ENCODE results near the gene CHRNA5.
A peak's percentile ranks its signal among the peaks of the same experiment; 100 is the strongest.

The CHRNA5 gene

DNA sequence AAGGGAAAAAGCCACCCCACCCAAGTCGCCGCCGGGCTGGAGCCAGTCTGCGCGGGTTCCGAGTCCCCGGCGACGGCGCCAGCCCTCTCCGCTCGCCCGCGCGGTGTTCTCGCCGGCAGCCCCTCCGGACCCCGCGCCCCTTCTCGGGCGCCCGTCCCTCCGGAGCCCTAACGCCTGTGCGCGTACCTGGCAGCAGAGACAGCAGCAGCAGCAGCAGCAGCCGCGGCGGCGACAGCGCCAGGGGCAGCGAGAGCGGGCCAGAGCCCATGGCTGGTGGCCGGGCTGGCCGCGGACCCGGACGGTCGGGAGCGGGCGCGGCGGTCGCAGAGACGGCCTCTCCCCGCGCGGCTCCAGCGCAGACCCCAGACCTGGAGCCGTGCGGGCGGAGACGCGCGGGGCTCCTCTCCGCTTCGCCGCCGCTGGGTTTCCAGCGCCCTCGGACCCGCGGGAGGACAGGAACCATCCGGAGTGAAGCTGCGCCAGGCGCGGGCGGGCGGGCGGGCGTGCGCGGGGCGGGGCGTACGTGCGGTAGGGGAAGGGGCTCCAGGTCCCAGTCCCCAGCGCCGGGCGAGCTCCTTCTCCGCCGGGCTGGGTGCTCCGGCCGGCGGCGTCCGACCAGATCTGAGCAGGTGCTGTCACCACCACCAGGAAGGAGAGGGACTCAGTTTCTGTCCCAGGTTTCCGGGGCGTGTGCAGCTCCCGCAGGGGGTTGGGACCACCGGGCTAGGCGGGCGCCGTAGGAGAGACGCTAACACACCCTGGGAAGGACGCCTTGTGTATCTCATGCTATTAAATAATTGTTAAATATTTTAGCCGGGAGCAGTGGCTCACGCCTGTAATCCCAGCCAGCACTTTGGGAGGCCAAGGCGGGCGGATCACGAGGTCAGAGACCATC lies 55.5 kb downstream of the CHRNA5 start, which contains the start of gene CHRNA3:
TSS of gene CHRNA3 (minus strand) at position 470 of the 895 bp plus-strand sequence. CDS start at position 268, 202 bp downstream.
- no peak for DNase-seq (ENCODE audit: low spot score)

DNA sequence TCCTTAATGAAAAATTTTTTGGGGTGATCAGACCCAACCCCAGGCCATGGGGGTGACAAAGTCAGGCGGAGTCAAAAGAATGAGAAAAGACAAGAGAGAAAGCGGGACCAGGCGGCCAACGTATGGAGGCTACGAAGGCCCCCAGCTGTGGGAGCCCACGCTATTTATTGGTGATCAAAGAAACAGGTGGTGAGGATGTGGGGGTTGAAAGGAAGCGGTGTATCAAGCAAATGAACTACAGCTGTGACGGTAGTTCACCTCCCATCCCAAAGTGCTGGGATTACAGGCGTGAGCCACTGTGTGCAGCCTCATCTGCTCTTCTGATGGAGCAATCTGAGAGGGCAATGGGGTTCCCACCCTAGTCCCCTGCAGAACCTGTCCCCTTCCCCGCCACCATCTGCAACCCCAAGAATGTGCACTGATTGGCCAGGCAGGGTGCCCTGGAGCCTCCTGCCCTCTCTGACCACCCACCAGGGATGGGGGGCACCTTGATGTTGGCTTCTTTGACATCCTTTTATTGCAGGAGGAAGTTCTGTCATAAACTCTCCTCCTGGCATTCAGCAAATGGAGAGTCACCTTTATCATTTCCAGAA lies 56.6 kb downstream of the CHRNA5 start:
- DNase-seq (ENCODE audit: low spot score), result no peak

DNA sequence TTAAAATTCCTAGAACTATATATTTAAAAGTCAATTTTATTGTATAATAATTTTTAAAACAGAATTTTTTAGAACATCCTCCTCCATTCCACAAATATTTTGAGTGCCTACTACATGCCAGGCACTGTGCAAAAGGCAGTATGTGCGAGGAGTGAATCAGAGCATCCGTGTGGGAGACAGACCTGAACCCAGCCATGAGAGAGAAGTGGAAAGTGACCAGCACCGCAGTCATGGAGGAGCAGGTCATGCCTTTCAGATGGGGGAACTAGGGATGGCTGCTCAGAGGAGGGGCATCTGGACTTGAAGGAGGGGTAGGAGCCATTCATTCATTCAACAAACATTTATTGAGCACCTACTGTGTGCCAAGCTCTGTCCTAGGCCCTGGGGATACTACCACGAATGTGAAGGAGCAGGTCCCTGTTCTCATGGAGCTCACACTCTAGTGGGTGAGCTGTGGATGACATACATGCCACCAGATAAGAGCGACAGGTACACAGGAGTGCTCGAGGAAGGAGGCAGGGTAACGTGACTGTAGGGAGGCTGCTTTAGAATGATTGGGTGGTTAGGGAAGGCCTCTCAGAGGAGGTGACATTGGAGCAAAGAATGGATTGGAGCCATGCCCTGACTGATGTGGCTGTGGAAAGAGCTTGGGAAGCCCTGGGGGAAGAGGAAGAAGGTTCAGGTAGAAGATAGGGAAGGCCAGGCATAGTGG lies 58.6 kb downstream of the CHRNA5 start:
- DNase-seq (ENCODE audit: low spot score), result no peak

DNA sequence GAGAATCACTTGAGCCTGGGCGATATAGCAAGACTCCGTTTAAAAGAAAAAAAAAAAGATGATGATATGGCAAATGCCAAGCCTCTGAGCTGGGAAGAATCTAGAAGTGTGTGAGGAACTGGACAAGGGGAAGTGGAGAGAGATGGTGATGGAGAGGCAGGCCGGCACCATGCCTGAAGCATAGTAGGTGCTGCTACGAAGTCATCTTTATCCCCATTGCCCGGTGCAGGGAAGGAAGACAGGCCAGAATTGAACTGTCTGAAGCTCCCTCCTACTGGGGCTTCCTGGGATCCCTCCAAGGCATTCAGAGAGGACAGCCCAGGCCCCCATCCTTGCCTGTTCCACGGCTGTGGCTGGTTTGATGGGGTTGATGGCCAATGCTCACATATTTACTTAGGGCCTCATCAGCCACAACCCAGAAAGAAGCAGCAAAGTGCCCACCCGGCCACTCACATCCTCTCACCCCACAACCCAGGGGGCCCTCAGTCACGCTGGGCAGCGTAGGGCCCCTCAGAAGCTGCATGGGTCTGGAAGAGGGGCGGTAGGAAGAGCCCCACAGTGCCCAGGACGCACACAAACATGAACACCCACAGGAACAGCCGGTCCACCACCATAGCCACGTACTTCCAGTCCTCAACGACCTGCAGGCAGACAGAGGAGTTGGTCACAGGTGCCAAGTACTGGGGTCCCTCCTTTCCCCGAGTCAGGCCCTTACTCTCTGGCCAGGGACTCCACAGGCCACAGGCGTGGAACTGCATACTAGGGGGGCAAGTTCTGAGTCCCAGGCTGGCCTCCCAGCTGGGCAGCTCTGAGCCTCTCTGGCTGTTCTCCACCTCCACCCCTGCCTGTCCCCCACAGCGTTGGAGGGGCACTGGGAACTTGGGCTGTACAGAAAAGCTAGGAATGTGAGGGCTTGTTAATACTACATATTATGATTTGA lies 59.6 kb downstream of the CHRNA5 start:
- DNase-seq (ENCODE audit: low spot score), result no peak

DNA sequence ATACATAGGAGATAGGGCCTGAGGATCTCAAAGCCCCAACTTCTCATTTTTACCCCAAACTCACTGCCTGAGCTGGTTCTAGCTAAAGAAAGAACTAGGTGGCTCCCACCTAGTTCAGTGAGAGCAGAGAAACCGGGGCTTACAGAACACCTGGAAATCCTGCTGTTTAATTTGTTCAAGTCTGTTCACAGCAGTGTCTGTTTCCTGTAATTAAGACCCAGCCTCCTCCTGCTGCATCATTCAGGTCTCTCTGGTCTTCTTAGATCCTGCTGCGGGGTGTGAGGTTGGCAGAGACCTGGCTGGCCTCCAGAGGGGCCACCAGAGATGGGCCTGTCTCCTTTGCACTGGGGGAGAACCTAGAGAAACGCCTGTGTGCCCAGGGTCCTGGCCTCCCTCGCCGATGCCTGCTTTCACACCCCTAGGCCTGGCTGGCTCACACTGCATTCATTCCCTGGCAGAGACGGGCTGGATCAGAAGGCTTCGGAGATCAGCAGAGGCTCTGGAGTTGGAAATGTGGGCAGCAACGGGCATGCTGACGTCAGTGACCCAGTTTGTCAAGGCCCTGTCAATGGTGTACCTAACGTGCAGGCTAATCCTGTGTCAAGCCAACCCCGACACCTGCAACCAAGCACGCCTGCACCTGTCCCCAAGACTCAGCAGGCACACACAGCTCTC lies 60.4 kb downstream of the CHRNA5 start:
- no peak for DNase-seq (ENCODE audit: low spot score)

DNA sequence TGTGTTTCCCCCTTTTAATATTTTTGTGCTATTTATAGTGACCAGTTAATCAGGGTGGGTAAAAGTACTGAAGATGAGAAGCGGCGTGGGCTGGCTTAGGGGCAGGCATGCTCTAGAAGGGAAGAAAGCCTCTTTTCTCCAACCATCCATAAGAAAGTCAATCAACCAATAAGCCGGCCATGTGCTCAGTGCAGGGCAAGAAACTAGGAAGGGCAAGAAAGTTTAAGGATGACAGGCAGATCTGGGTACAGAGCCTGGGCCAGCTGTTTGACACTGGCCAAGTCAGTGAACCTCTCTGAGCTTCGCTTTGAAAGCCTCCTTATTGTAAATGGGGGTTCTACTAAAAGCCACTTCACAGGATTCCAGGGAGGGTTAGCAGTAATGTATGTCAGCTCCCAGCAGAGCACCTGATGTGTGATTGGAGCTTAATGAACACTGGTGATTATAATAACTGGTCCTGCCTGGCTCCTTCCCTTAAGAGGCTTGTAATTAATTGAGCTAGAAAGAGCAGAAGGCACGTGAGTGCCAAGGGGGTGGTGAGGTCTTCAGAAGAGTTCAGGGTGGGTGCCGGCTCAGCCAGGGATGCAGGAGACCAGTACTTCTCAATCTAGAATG lies 61.2 kb downstream of the CHRNA5 start:
- no peak for DNase-seq (ENCODE audit: low spot score)

DNA sequence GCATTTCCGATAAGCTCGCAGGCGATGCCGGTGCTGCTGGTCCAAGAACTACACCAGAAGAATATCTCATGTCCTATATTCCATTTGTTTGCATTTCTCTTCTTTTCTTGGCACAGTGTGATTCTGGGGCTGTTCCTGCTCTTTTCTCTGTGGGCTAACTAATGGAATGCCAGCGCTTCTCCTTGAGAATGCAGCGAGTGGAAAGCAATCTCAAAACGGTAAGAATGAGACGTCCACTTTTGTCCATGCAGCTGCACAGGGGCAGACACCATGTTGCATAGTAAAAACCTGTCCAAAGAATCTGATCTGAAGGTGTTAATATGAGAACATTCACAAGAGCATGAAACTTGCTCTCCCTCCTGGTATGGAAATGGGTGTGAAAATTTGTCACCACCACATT lies 62.0 kb downstream of the CHRNA5 start:
- DNase-seq (ENCODE audit: low spot score), result no peak

DNA sequence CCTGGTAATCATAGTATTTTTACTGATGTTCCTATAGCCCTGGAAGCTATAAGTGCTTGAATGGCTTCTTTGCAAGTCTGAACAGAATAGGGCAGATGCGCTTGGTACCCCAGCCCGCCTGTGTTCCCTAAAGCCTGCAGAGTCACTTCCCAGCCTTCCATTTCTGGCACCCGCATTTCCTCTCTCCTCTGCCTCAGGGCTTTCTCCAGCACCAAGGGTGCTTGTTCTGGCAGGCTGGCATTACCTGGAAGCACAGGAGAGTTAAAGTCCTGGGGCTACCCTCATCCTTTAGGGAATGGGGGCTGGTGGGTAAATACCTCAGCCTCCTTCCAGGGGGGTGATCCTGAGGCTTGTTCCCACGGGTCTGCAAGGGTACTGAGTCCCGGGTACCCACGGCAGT lies 62.9 kb downstream of the CHRNA5 start:
- DNase-seq (ENCODE audit: low spot score), result no peak

DNA sequence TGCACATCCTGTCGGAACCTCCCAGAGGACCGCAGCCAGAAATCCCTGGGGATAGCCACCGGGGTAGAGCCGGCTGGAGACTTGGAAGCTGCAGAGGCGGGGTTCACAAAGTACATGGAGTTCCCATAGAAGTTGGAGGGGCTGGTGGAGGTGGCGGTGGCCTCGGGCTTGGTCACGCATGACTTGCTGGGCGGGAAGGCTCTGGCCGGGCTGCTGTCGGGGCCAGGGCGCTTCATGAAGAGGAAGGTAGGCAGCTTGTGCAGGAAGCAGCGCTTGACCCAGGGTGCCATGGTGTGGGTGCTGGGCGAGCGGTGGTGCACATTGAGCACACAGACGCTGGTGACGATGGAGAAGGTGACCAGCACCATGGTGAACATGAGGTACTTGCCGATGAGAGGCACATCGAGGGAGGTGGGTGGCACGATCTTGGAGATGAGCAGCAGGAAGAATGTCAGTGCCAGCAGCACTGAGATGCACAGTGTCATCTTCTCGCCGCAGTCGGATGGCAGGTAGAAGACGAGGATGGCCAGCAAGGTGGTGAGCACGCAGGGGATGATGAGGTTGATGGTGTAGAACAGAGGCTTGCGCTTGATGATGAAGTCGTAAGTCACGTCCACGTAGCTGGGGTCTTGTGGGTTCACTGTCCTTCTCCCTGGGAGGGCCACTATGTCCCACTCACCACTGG lies 63.9 kb downstream of the CHRNA5 start:
- DNase-seq (ENCODE audit: low spot score), result no peak

DNA sequence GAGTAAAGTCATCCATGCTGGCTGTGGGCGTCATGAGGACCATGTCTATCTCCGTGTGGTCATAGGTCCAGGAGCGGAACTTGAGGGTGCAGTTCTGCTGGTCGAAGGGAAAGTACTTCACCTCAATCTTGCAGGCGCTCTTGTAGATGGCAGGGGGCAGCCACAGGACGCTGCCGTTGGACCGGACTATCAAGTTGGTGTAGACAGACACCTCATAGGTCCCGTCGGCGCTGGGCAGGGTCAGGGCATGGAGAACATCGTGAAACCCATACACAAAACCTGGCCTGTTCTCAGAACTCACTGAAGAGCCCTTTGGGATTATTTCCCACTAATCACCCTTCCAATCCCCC lies 64.4 kb downstream of the CHRNA5 start:
- DNase-seq (ENCODE audit: low spot score), result no peak

DNA sequence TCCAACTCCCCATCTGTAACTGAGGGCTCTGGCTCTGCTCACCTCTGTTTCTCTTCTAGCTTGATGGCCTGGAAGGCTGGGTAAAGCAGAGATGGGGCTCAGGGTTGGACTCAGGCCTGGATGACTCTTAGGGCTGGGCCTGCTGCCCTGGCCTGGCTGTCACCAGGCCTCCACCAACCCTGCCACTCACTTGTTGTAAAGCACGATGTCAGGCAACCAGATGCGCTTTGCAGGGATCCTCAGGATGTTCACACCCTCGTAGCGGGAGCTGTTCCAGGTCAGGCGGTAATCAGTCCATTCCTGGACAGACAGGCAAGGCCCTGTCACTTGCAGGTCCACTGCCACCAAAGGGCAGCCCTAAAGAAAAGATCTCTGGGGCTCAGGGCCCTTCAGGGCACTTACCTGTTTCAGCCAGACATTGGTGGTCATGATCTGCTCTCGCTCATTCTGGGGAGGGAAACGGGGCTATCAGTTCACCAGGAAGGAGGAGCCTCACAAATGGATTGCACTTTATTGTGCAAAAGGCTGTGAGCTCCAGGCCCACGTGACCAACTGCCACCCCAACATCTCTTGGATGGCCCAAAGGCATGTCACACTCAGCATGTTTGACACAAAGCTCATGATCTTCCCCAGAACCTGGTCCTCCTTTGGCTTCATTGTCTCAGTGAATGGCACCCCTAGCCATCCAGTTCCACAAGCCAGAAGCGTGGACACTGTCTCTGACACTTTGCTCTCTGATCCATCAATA lies 65.7 kb downstream of the CHRNA5 start:
- no peak for DNase-seq (ENCODE audit: low spot score)

DNA sequence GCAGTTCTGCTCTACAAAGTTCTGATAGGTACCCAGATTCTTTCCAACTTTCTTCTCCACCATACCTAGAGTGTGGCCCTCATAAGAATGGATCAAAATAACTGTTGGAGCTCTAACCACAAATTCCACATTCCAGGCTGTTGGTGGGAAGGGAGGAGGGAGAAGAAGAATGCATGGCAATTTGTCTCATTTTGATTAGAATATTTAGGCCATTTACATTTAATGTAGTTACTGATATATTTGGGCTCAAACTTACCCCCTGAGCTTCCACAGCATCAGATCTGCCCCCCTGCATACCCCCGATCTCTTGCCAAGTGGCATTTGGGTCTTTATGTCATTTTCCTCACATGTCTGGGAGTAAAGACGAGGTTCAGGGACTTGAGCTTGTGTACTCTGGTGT lies 68.0 kb downstream of the CHRNA5 start:
- no peak for DNase-seq (ENCODE audit: low spot score)

DNA sequence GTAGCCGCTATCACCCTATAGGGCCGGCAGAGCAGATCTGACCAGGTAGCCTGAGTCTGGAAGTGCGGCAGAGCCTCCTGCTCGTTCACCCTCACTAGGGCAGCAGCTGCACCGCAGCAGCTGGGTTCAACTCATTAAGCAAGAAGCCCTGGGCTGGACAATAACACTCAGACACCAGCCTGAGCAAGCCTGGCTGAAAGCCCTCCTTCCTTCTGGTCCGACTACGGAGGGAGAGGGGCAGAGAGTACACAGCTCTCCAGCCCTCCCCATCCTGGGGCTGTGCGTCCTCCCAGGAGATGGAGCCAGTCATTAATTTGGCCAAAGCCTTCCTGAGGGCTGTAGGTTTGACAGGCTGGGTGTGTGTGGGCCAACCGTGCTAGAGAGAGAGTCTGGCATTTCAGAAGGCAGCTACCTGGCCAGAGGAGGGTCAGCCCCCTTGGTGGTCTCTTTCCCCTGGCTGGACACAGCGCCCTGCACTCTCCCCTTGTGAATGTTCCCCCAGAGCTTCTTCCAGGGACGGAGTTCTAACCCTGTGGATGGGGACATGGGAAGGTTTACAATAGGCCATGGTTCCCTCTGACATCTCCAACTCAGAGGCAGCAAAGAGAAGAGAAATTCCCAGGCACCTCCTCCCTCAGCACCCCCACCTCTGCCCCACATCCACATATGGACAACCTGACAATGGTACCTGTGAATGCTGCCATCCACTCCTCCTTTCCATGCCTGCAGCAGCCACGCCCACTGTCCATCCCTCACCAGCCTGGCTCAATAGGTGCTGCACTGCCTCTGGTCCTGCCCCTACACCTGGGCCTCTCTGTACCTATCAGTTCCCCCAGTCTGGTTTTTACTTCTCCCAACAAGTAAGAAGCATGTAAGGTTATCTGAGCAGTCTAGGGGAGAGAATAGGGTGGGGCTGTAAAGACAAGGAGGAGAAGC lies 69.2 kb downstream of the CHRNA5 start:
- no peak for DNase-seq (ENCODE audit: low spot score)

DNA sequence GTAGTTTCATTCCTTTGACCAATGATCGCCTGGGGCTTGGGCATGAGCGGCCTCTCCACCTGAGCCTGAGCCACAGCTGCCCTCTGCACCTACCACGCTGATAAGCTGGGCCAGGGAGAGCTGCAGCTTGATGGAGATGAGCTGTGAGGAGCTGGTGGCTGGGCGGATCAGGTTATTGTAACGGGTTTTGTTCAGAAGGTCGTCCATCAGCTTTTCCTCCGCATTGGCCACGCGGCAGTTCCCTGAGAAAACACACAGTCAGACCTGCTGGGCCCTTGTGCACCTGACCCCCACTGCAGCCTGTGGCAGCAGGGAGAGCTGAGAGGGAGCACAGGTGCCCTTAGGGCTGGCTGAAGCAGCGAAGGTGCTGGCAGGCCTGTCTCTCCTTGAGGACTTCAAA lies 70.0 kb downstream of the CHRNA5 start:
- no peak for DNase-seq (ENCODE audit: low spot score)

DNA sequence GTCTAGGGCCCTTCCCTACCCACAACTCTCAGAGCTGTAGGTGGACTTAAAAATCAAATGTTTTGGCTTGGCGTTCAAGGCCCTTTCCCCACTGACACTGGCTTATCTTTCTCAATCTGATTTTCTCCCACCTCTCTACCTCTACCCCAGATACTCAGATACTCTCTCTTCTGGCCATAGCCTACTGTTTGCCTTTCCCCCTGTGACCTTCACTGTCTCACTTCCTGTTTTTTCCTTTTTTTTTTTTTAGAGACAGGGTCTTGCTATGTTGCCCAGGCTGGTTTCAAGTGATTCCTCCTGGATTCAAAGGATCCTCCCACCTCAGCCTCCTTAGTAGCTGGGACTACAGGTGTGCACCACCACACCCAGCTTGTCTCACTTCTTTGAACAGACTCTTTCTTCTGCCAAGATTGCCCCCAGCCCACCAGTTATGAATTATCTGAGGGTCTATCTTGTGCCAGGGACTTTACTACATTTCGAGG lies 71.1 kb downstream of the CHRNA5 start:
- no peak for DNase-seq (ENCODE audit: low spot score)

DNA sequence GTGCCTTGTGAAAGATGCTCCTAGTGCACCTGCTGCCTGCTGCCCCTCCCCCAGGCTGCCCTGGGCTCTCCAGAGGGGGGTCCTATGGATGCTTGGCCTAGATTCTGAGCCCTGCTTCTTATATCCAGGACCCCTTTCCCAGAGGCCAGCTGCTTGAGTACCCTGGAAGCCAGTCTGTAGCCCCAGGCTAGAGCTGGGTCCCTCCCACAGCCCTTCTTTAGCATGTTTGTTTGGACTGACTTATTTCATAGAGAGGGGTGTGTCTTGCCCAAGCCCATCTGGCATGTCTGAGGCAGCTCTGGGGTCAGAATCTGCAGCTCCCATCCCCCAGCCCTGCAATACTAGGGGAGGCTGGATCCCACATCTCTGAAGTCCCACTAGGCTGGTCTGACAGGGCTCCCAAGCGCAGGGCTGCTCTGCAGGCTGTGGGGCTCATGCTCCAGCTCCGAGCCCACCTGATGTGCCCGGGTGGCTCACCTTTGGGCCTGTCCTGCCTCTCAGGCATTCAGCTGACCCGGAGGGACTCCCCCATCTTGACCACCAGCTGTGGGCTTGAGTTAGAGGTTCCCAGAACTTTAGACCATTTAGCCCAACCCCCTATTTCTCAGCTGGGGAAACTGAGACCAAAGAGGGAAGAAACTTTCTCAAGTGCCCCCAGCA lies 72.6 kb downstream of the CHRNA5 start:
- no peak for DNase-seq (ENCODE audit: low spot score)

DNA sequence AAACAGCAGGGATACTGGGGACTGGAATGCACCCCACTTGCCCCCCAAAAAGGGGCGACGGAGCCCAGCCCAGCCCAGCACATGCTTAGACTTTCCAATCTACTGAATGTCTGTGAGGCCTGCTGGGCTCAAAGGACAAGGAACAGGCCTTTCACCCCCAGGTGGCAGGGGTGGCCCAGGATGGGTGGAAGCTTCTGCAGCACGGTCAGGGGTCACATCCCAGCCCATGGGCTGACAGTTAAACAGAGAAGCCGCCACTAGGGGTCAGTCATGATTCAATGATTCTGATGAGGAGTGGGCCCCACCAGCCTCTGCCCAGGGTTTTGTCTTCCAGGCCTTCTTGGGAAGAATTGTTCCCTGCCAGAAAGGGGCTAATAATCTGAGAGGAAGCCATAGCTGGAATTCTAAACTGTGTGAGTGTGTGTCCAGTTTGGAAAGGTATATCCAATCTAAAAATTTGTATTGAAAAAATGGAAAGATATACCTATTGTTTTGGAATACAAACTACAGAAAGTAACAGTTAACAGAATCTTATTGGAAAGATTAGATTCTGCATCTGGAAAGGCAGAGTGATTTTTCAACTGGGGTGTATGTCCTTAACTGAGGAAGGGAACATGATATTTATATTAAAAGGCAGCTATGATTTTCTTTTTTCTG lies 73.5 kb downstream of the CHRNA5 start:
- DNase-seq (ENCODE audit: low spot score), result peak; percentile 20
